ENCODE measurements around the gene RAB28.

RAB28 gene

DNA sequence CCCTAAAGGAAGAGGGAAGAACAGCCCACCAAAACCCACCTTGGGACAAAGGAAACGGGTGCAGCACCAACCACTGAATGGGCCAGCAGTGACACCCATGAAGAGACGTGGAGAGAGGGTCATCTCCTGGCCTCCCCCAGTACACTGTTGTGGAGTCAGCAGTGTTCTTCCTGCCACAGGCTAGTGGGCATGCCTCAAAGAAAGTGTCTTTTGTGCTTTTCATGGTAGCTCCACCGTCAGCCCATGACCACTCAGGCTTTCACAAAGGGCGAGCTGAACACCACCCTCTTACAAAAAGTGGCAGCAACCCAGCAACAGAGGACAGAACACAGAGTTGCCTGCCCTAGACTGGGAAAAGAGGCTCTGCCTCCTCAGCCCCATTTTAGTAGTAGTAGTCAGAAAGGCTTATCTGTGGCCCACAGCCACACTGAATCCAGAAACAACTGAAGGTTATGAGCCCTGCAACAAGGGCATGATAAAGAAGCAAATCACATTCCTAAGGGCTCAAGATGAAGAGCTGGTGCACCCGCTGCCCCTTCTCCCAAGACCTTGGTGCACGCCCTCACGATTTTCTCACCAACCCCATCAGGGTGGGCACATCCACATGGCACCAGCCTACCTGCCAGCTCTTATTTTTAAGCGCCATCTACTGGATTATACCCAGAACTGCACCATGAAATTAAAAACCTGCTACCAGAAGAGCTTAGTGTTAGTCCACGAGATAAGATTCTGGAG lies 53.1 kb downstream of the RAB28 start:
- H3K79me2 ChIP-seq (ENCODE audit: insufficient read depth, low read length), result peaks cover 32% of the 10 kb centered on the region; the same call in 1 of the 2 replicates

DNA sequence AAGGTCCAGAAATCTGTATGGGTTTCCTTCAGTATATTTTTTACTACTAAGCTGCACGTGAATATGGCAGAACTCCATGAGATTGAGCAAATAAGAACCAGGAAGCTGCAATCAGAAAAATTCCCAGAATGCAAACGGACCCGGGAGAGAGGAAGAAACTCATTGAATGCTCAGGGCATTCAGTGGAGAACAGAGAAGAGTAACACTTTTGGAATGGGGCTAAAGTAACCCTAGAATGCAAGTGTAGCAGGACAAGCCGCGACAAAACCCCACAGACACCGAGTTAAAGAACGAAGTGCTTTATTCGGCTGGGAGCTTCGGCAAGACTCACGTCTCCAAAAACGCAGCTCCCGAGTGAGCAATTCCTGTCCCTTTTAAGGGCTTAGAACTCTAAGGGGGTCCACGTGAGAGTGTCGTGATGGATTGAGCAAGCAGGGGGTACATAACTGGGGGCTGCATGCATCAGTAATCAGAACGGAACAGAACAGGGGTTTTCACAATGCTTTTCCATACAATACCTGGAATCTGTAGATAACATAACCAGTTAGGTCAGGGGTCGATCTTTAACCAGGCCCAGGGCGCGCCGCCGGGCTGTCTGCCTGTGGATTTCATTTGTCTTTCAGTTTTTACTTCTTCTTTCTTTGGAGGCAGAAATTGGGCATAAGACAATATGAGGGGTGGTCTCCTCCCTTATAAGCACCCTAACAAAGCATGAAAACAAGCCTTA lies 56.4 kb downstream of the RAB28 start:
- peaks cover 22% of the 10 kb centered on the region; the same call in 1 of the 2 replicates for H3K79me2 ChIP-seq (ENCODE audit: insufficient read depth, low read length)
- no peaks in the 10 kb centered on the region for H3K9me2 ChIP-seq (replicated peaks; ENCODE audit: low read depth, low read length)
- no peak overlapping the region for H3K4me3 ChIP-seq (ENCODE audit: low read length, poor library complexity, severe bottlenecking)
- H3K36me3 ChIP-seq (ENCODE audit: insufficient read depth, low read length), result 0 out of 2 replicates have a peak, but pooled peaks cover 4% of the 10 kb centered on the region
- TF ChIP-seq, protein P1, sequence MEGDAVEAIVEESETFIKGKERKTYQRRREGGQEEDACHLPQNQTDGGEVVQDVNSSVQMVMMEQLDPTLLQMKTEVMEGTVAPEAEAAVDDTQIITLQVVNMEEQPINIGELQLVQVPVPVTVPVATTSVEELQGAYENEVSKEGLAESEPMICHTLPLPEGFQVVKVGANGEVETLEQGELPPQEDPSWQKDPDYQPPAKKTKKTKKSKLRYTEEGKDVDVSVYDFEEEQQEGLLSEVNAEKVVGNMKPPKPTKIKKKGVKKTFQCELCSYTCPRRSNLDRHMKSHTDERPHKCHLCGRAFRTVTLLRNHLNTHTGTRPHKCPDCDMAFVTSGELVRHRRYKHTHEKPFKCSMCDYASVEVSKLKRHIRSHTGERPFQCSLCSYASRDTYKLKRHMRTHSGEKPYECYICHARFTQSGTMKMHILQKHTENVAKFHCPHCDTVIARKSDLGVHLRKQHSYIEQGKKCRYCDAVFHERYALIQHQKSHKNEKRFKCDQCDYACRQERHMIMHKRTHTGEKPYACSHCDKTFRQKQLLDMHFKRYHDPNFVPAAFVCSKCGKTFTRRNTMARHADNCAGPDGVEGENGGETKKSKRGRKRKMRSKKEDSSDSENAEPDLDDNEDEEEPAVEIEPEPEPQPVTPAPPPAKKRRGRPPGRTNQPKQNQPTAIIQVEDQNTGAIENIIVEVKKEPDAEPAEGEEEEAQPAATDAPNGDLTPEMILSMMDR (conservative IDR thresholded peaks at IDR 0.05; ENCODE audit: low read length), result no peak
- TF ChIP-seq EZH2phosphoT487 (IDR thresholded peaks at IDR 0.05; ENCODE audit: borderline replicate concordance), result no peak
- no peaks in the 10 kb centered on the region for H4K20me1 ChIP-seq (ENCODE audit: insufficient read depth, low read length, poor library complexity, severe bottlenecking)
- no peak overlapping the region for H3K4me2 ChIP-seq (ENCODE audit: low read depth, low read length, poor library complexity, severe bottlenecking)
- H3K9ac ChIP-seq (ENCODE audit: low read depth, low read length, poor library complexity, severe bottlenecking), result no peak overlapping the region
- H3K4me1 ChIP-seq (ENCODE audit: insufficient read depth, low read length, poor library complexity, severe bottlenecking), result peaks cover 3% of the 10 kb centered on the region
- no peaks in the 10 kb centered on the region for H3K9me3 ChIP-seq (ENCODE audit: insufficient read depth, low read depth, low read length)
- H3F3A ChIP-seq (ENCODE audit: low read depth), result no peaks in the 10 kb centered on the region
- no peaks in the 10 kb centered on the region for H3K27me3 ChIP-seq (ENCODE audit: insufficient read depth, low read length, poor library complexity, severe bottlenecking)
- H2AFZ ChIP-seq (ENCODE audit: low read length), result no peak overlapping the region

More for the DNA sequence above, 53.1 kb downstream of the RAB28 start:
- peaks cover 4% of the 10 kb centered on the region; the same call in 1 of the 2 replicates for H3K9me3 ChIP-seq (ENCODE audit: insufficient read depth, low read depth, low read length)
- no peak for TF ChIP-seq EZH2phosphoT487 (IDR thresholded peaks at IDR 0.05; ENCODE audit: borderline replicate concordance)
- TF ChIP-seq, protein P1 (conservative IDR thresholded peaks at IDR 0.05; ENCODE audit: low read length), result peak; percentile 74
- H3K36me3 ChIP-seq (ENCODE audit: insufficient read depth, low read length), result no peaks in the 10 kb centered on the region
- no peaks in the 10 kb centered on the region for H3F3A ChIP-seq (ENCODE audit: low read depth)
- H3K9me2 ChIP-seq (replicated peaks; ENCODE audit: low read depth, low read length), result no peaks in the 10 kb centered on the region
- no peaks in the 10 kb centered on the region for H3K27me3 ChIP-seq (ENCODE audit: insufficient read depth, low read length, poor library complexity, severe bottlenecking)
- H3K4me1 ChIP-seq (ENCODE audit: insufficient read depth, low read length, poor library complexity, severe bottlenecking), result peaks cover 3% of the 10 kb centered on the region
- H3K4me3 ChIP-seq (ENCODE audit: low read length, poor library complexity, severe bottlenecking), result no peak overlapping the region
- H2AFZ ChIP-seq (ENCODE audit: low read length), result no peak overlapping the region
- no peak overlapping the region for H3K4me2 ChIP-seq (ENCODE audit: low read depth, low read length, poor library complexity, severe bottlenecking)
- H3K9ac ChIP-seq (ENCODE audit: low read depth, low read length, poor library complexity, severe bottlenecking), result no peak overlapping the region
- no peaks in the 10 kb centered on the region for H4K20me1 ChIP-seq (ENCODE audit: insufficient read depth, low read length, poor library complexity, severe bottlenecking)

DNA sequence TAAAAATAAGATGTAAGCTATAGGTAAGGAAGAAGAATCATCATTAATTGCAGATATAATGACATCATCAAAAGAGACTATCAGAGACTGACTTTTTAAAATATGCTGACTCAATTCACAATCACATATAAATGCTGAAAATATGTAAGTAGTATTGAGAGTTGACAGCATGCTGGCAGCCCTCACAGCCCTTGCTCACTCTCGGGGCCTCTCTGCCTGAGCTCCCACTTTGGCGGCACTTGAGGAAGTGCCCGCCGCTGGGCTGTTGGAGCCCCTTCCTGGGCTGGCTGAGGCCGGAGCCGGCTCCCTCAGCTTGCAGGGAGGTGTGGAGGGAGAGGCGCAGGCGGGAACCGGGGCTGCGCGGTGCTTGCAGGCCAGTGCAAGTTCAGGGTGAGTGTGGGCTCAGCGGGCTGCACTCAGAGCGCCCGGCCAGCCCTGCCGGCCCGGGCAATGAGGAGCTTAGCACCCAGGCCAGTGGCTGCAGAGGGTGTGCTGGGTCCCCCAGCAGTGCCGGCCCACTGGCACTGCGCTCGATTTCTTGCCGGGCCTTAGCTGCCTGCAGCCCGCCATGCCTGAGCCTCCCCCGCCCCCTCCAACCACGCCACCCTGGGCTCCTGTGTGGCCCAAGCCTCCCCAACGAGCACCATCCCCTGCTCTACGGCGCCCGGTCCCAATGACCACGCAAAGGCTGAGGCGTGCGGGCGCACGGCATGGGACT lies 68.9 kb downstream of the RAB28 start:
- no peaks in the 10 kb centered on the region for H3K9me3 ChIP-seq (ENCODE audit: insufficient read depth, low read depth, low read length)
- H3K79me2 ChIP-seq (ENCODE audit: insufficient read depth, low read length), result peaks cover 5% of the 10 kb centered on the region; the same call in 1 of the 2 replicates
- TF ChIP-seq EZH2phosphoT487 (IDR thresholded peaks at IDR 0.05; ENCODE audit: borderline replicate concordance), result no peak
- TF ChIP-seq, protein P1 (conservative IDR thresholded peaks at IDR 0.05; ENCODE audit: low read length), result no peak
- no peaks in the 10 kb centered on the region for H3F3A ChIP-seq (ENCODE audit: low read depth)
- H3K4me2 ChIP-seq (ENCODE audit: low read depth, low read length, poor library complexity, severe bottlenecking), result no peak overlapping the region
- H3K9me2 ChIP-seq (replicated peaks; ENCODE audit: low read depth, low read length), result no peaks in the 10 kb centered on the region
- H3K36me3 ChIP-seq (ENCODE audit: insufficient read depth, low read length), result no peaks in the 10 kb centered on the region
- no peaks in the 10 kb centered on the region for H3K27me3 ChIP-seq (ENCODE audit: insufficient read depth, low read length, poor library complexity, severe bottlenecking)
- no peaks in the 10 kb centered on the region for H4K20me1 ChIP-seq (ENCODE audit: insufficient read depth, low read length, poor library complexity, severe bottlenecking)
- no peak overlapping the region for H3K4me3 ChIP-seq (ENCODE audit: low read length, poor library complexity, severe bottlenecking)
- H3K4me1 ChIP-seq (ENCODE audit: insufficient read depth, low read length, poor library complexity, severe bottlenecking), result no peaks in the 10 kb centered on the region
- H2AFZ ChIP-seq (ENCODE audit: low read length), result no peak overlapping the region
- no peak overlapping the region for H3K9ac ChIP-seq (ENCODE audit: low read depth, low read length, poor library complexity, severe bottlenecking)

Measured in Loucy (cell line).